ES-I3 (cell line): Measurements from ENCODE around the gene LYPD8.
"Not testable (repeated sequence)": the region's sequence is repeated elsewhere in the genome, so short reads cannot be mapped to it uniquely, and the experiment has no call there.

Experiments
- H3K36me3 ChIP-seq: 2 replicates; pipeline ENCODE4 v1.6.1; 2013; ENCODE audit warnings: mild to moderate bottlenecking, low read length, control low read depth, moderate library complexity; ENCODE audit not compliant: insufficient read depth
- H3K4me1 ChIP-seq: 2 replicates; pipeline ENCODE4 v1.6.1; 2013; ENCODE audit warnings: mild to moderate bottlenecking, control low read depth, low read length; ENCODE audit not compliant: insufficient read depth
- H3K9ac ChIP-seq: 2 replicates; pipeline ENCODE4 v1.6.1; 2013; ENCODE audit warnings: low read depth, mild to moderate bottlenecking, low read length, moderate library complexity
- H3K9me3 ChIP-seq: 2 replicates; pipeline ENCODE4 v1.6.1; 2013; ENCODE audit warnings: mild to moderate bottlenecking, low read length, moderate library complexity; ENCODE audit not compliant: control insufficient read depth, insufficient read depth

Gene LYPD8, protein sequence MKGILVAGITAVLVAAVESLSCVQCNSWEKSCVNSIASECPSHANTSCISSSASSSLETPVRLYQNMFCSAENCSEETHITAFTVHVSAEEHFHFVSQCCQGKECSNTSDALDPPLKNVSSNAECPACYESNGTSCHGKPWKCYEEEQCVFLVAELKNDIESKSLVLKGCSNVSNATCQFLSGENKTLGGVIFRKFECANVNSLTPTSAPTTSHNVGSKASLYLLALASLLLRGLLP

GRCh38 chr1:248755517-248755916 is at the start of gene LYPD8:
TSS of gene LYPD8 (minus strand) at chr1:248755759. CDS start at chr1:248751081, 4,678 bp downstream.
- H3K4me1 ChIP-seq, result no peaks in the 10 kb centered on the region
- H3K36me3 ChIP-seq, result no peaks in the 10 kb centered on the region
- no peaks in the 10 kb centered on the region for H3K9me3 ChIP-seq
- H3K9ac ChIP-seq, result no peak within 1 kb of the TSS

- H3K4me1 ChIP-seq, result no peaks in the 10 kb centered on the region
- no peaks in the 10 kb centered on the region; the same call in 1 of the 2 replicates for H3K9me3 ChIP-seq
- H3K9ac ChIP-seq, result no peak overlapping the region
- no peaks in the 10 kb centered on the region for H3K36me3 ChIP-seq
Measured at GRCh38 chr1:248804771-248805681, 49.5 kb upstream of the LYPD8 start.

DNA sequence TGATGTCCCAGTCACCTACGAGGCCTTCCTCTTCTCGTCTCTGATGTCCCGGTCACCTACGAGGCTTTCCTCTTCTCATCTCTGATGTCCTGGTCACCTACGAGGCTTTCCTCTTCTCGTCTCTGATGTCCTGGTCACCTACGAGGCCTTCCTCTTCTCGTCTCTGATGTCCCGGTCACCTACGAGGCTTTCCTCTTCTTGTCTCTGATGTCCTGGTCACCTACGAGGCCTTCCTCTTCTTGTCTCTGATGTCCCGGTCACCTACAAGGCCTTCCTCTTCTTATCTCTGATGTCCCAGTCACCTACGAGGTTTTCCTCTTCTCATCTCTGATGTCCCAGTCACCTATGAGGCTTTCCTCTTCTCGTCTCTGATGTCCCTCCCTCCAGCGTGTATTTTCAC is 47.9 kb upstream of the LYPD8 start:
- not testable (repeated sequence) for H3K4me1 ChIP-seq, H3K36me3 ChIP-seq, H3K9me3 ChIP-seq, H3K9ac ChIP-seq

GRCh38 chr1:248802454-248802853 is 46.9 kb upstream of the LYPD8 start:
- H3K4me1 ChIP-seq, result no peaks in the 10 kb centered on the region
- H3K9ac ChIP-seq, result no peak overlapping the region
- no peaks in the 10 kb centered on the region for H3K36me3 ChIP-seq
- no peaks in the 10 kb centered on the region; the same call in 1 of the 2 replicates for H3K9me3 ChIP-seq

DNA sequence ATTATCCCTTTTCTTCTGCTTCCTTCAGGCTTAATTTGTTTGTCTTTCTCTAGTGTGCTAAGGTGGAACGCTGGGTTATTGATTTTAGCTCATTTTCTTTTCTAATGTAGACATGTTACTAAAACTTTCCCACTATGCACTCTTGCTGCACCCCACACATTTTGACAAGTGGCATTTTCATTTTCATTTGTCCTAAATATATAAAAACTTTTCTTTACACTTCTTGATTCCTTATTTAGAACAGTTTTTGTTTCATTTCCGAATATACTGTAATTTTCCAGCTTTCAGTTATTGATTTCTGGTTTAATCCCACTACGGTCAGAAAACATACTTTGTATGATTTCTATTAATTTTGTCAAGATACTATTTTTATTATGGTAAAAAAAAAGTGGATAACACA is 44.9 kb upstream of the LYPD8 start:
- no peaks in the 10 kb centered on the region; the same call in 1 of the 2 replicates for H3K9me3 ChIP-seq
- no peaks in the 10 kb centered on the region for H3K36me3 ChIP-seq
- H3K4me1 ChIP-seq, result no peaks in the 10 kb centered on the region
- no peak overlapping the region for H3K9ac ChIP-seq

- Histone ChIP-seq H3K4me1 (no peaks in the 10 kb centered on the region), H3K36me3 (no peaks in the 10 kb centered on the region), H3K9me3 (no peaks in the 10 kb centered on the region; the same call in 1 of the 2 replicates), H3K9ac (no peak overlapping the region)
Measured at GRCh38 chr1:248798791-248799190, 43.2 kb upstream of the LYPD8 start.

GRCh38 chr1:248794663-248795062 is 39.1 kb upstream of the LYPD8 start:
- not testable (repeated sequence) for H3K36me3 ChIP-seq, H3K9ac ChIP-seq, H3K9me3 ChIP-seq, H3K4me1 ChIP-seq

DNA sequence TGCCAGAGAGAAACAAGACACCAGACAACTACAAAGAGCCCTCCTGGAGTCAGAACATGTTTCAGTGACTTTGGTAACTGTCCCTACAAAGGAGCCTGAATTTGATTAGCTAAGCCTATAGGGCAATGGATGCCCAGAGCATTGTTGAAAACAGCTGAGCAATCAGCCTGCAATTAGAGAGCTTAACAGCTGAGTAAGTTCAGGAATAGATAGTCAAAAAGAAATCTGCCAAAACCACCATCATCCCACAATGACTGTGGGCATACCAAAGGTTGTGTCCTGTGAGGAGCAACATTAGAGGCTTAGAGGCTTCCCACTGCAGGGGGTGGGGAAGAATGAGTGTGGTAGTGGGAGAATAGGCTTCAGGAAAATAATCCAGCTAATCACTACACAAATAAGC is 38.0 kb upstream of the LYPD8 start:
- Histone ChIP-seq H3K9ac (no peak overlapping the region), H3K4me1 (no peaks in the 10 kb centered on the region), H3K9me3 (no peaks in the 10 kb centered on the region), H3K36me3 (no peaks in the 10 kb centered on the region)

GRCh38 chr1:248792342-248792741 is 36.8 kb upstream of the LYPD8 start:
- Histone ChIP-seq H3K9ac (no peak overlapping the region), H3K9me3 (no peaks in the 10 kb centered on the region), H3K4me1 (no peaks in the 10 kb centered on the region), H3K36me3 (no peaks in the 10 kb centered on the region)

GRCh38 chr1:248791010-248791409 is 35.5 kb upstream of the LYPD8 start:
- no peaks in the 10 kb centered on the region for H3K36me3 ChIP-seq
- no peaks in the 10 kb centered on the region for H3K9me3 ChIP-seq
- no peaks in the 10 kb centered on the region for H3K4me1 ChIP-seq
- H3K9ac ChIP-seq, result no peak overlapping the region

DNA sequence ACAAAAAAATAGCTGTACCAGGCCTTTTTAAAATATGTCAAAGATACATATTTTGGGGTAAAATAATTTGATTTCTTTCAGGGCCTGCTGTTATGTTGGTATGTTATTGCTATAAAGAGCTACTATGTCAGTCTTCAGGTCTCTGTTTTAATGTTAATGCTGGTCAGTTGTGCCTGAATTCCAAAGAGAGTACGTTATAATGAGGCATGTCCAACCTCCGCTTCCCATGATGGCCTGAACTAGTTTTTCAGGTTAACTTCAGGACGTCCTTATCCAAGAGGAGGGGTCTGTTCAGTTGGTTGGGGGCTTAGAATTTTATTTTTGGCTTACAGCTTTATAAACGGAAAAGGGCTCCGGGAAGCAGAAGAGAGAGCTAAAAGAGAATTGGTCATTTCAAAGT is 34.9 kb upstream of the LYPD8 start:
- Histone ChIP-seq H3K4me1 (no peaks in the 10 kb centered on the region), H3K9ac (no peak overlapping the region), H3K36me3 (no peaks in the 10 kb centered on the region), H3K9me3 (no peaks in the 10 kb centered on the region)

DNA sequence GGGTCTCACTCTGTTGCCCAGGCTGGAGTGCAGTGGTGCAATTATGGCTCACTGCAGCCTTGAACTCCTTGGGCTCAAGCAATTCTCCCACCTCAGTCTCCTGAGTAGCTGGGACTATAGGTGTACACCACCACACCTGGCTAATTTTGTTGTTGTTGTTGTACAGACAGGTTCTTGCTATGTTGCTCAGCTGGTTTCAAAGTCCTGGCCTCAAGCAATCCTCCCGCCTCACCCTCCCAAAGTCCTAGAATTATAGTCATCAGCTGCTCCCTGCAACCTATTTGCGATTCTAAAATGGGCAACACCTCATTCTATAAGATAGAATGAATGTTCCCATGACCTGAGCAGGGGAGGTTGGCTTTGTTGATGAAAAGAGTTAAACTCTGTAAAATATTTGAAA is 33.8 kb upstream of the LYPD8 start:
- H3K9ac ChIP-seq, H3K9me3 ChIP-seq, H3K36me3 ChIP-seq, H3K4me1 ChIP-seq: not testable (repeated sequence)

DNA sequence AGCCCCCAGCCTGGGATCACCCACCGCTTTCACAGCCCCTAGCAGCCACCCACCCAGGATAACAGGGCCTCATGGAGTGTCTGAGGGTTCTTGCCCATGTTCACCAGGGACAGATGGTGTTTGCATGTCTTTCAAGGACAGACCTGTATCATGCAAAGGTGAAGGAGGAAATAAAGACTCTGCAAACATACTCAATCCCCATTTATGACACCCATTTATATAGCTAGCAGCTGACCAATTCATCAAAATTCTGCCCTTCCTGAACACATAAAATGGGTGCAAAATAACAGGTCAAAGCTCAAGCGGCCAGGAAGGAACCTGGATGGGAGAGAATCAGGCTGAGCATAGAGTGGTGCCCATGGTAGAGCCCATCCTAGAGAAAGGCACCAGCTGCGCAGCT is 32.8 kb upstream of the LYPD8 start:
- Histone ChIP-seq H3K4me1 (no peaks in the 10 kb centered on the region), H3K9me3 (no peaks in the 10 kb centered on the region), H3K36me3 (no peaks in the 10 kb centered on the region), H3K9ac (no peak overlapping the region)

DNA sequence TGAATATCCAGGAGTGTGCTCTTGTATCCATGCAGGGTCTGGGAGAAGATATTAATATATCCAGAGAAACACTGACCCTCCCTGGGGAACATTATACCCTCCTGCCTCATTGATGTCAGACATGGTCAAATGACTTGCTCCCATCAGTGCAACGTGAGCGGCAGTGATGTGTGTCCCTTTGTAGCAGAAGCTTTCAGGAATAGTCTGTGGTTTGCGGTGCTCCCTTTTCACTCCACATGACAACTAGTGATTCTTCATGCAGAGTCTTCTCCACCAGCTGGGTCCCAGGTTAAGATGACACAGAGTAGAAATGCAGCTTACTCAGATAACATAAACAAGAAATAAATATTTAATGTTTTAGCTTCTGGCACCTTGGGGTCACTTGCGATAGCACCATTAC is 31.9 kb upstream of the LYPD8 start:
- H3K9me3 ChIP-seq, result no peaks in the 10 kb centered on the region
- H3K9ac ChIP-seq, result no peak overlapping the region
- H3K36me3 ChIP-seq, result no peaks in the 10 kb centered on the region
- no peaks in the 10 kb centered on the region for H3K4me1 ChIP-seq

DNA sequence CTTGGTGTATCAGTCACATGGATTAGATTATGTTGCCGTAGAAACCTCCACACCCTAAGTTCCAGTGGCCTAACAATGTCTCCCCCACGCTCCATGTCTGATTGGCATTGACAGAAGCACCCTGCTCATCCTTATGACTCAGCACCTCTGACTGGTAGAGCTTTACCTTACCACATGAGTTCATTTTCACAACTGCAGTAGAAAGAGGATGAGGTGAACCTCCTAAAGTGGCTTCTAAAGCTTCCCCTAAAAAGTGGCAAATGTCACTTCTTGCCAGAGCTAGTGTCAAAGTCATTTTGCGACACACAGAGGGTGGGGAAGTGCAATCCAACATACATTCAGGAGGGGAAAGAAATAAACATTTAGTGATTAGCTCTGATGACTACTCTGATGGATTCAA is 30.6 kb upstream of the LYPD8 start:
- Histone ChIP-seq H3K4me1 (no peaks in the 10 kb centered on the region), H3K9me3 (no peaks in the 10 kb centered on the region), H3K9ac (no peak overlapping the region), H3K36me3 (no peaks in the 10 kb centered on the region)
